Measurements from ENCODE around the gene TMEM140. TPM values are rescaled to one million over a fixed set of nuclear protein-coding genes. Genes with fewer than 3 reads are reported as not detected.

TMEM140 gene
- total and polyA plus RNA-seq, 9 of the 15 experiments (the other 6 are each of a cell fraction or from before 2014, with no cell fraction given): 0.03 to 0.82 (median 0.23) TPM

GRCh38 chr7:135213831-135214230, 66.0 kb downstream of the TMEM140 start (continued):
- TF ChIP-seq, protein P1, sequence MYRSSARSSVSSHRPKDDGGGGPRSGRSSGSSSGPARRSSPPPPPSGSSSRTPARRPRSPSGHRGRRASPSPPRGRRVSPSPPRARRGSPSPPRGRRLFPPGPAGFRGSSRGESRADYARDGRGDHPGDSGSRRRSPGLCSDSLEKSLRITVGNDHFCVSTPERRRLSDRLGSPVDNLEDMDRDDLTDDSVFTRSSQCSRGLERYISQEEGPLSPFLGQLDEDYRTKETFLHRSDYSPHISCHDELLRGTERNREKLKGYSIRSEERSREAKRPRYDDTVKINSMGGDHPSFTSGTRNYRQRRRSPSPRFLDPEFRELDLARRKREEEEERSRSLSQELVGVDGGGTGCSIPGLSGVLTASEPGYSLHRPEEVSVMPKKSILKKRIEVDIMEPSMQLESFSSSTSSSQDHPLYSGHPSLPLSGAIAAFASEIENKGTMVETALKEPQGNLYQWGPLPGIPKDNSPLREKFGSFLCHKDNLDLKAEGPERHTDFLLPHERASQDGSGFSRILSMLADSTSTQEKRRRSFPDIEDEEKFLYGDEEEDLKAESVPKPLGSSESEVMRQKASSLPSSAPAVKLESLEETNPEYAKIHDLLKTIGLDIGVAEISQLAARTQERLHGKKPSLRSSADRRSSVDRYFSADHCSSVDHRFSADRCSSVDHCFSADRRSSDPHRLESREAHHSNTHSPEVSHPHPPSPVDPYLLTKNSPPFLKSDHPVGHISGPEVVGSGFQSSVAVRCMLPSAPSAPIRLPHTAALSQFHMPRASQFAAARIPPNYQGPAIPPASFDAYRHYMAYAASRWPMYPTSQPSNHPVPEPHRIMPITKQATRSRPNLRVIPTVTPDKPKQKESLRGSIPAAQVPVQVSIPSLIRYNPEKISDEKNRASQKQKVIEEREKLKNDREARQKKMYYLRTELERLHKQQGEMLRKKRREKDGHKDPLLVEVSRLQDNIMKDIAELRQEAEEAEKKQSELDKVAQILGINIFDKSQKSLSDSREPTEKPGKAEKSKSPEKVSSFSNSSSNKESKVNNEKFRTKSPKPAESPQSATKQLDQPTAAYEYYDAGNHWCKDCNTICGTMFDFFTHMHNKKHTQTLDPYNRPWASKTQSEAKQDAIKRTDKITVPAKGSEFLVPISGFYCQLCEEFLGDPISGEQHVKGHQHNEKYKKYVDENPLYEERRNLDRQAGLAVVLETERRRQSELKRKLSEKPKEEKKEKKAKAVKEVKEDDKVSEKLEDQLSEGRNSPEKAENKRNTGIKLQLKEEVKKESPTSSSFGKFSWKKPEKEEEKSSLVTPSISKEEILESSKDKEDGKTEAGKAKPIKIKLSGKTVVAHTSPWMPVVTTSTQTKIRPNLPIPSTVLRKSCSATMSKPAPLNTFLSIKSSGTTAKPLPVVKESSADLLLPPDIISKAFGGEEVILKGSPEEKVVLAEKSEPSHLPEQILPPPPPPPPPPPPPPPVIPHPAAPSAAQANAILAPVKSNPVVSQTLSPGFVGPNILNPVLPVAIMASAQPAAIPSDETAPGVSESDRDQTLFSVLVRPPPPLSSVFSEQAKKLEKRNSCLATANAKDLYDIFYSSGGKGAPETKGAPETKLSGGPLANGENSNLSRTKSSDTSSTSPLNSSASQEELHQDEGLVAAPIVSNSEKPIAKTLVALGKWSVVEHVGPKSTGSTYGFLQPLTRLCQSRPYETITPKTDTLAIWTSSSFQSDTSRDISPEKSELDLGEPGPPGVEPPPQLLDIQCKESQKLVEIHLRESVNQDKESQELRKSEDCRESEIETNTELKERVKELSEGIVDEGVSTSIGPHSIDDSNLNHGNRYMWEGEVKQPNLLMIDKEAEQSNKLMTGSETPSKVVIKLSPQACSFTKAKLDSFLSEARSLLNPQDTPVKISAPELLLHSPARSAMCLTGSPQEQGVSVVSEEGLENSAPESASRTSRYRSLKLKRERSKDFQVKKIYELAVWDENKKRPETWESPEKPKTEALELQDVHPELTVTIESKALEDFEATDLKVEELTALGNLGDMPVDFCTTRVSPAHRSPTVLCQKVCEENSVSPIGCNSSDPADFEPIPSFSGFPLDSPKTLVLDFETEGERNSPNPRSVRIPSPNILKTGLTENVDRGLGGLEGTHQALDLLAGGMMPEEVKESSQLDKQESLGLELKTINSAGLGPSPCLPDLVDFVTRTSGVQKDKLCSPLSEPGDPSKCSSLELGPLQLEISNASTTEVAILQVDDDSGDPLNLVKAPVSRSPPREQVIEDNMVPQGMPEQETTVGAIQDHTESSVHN (IDR thresholded peaks at IDR 0.05; ENCODE audit: borderline replicate concordance in 1 of 2, low read depth in 1 of 2): no peak

DNA sequence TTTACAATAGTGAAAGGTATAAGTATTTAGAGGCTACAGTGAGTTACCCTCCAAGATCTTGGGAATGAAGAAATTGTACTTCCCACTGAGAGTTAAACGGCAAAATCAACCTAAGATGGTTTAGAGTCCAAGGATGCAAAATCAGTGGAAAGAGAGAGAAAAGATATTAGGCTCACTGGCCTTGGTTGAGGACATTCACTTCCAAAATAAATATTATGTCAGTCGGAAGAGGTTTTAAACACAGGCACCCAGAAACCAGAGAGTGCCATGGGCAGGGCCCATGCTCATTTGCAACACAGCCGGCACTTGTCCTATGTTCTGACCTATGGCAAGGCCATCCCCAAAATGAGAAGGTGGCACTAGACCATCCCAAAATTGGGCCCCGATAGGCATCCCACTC, 67.3 kb downstream of the TMEM140 start:
- no peak overlapping the region for H2AFZ ChIP-seq (ENCODE audit: low read depth, low read length)
- H3K79me2 ChIP-seq (ENCODE audit: control insufficient read depth, insufficient read depth, low read length): no peaks in the 10 kb centered on the region
- no TSS peak for BruUV-seq (replicated peaks)
- no peak overlapping the region for H3K4me2 ChIP-seq (ENCODE audit: insufficient read depth, low read length)
- DNase-seq (ENCODE audit: extremely low read depth in 1 of 4, low spot score in 3 of 4): no peak
- intact Hi-C loops (cut with micrococcal nuclease) (no loop called here), in situ Hi-C loops (cut with MboI) (no loop called here)
- no peak for FAIRE-seq
- peaks cover 9 to 10% of the 10 kb centered on the region in 2 experiments; a peak in 4 of 5 replicates for H3K4me1 ChIP-seq (replicated peaks in 1 of 2; ENCODE audit: control insufficient read depth in 2 of 2, insufficient read depth in 2 of 2, low read length in 2 of 2)
- CTCF ChIA-PET (ENCODE audit: low intra/inter-chr PET ratio): no interaction called here
- H4K20me1 ChIP-seq (replicated peaks; ENCODE audit: control insufficient read depth, insufficient read depth, low read length): no peaks in the 10 kb centered on the region
- ATAC-seq: no peak
- no peak overlapping the region for H3K27ac ChIP-seq (ENCODE audit: extremely low read depth, low read depth, low read length)
- H3K9me3 ChIP-seq (replicated peaks; ENCODE audit: control insufficient read depth, insufficient read depth, low read depth, low read length): no peaks in the 10 kb centered on the region
- 26% methylated on average over 4 of the region's 4 CpGs for WGBS (ENCODE audit: insufficient coverage, low coverage, missing lambda C conversion rate)
- H3K36me3 ChIP-seq (ENCODE audit: control insufficient read depth, insufficient read depth, low read length): no peaks in the 10 kb centered on the region
- H3K9me1 ChIP-seq (ENCODE audit: control insufficient read depth, insufficient read depth, low read length): no peaks in the 10 kb centered on the region
- H3K27me3 ChIP-seq (ENCODE audit: control insufficient read depth in 2 of 2, insufficient read depth in 2 of 2, low read length in 2 of 2): peaks cover 8 to 9% of the 10 kb centered on the region in 2 experiments; a peak in 3 of 5 replicates
- H3K4me3 ChIP-seq: no peak overlapping the region
- H3K9ac ChIP-seq (ENCODE audit: insufficient read depth in 1 of 2, low read depth in 2 of 2, low read length in 2 of 2): no peak overlapping the region
- POLR2A ChIA-PET: no interaction called here
- TF ChIP-seq ZNF23 (CRISPR knock-in tag; IDR thresholded peaks at IDR 0.05) (no peak), ZNF79 (CRISPR knock-in tag; IDR thresholded peaks at IDR 0.05; ENCODE audit: low read depth) (no peak), U2AF1 (optimal IDR thresholded peaks at IDR 0.05; ENCODE audit: low read depth, low read length) (no peak), SNIP1 (IDR thresholded peaks at IDR 0.05; ENCODE audit: low read depth) (no peak), ZNF398 (CRISPR knock-in tag; IDR thresholded peaks at IDR 0.05) (no peak), TBL1XR1 (IDR thresholded peaks at IDR 0.05; ENCODE audit: low read length in 2 of 2) (no peak), NEUROD1 (IDR thresholded peaks at IDR 0.05; ENCODE audit: borderline replicate concordance, low read depth, low read length, partially characterized antibody) (no peak)
- TF ChIP-seq, protein P2, sequence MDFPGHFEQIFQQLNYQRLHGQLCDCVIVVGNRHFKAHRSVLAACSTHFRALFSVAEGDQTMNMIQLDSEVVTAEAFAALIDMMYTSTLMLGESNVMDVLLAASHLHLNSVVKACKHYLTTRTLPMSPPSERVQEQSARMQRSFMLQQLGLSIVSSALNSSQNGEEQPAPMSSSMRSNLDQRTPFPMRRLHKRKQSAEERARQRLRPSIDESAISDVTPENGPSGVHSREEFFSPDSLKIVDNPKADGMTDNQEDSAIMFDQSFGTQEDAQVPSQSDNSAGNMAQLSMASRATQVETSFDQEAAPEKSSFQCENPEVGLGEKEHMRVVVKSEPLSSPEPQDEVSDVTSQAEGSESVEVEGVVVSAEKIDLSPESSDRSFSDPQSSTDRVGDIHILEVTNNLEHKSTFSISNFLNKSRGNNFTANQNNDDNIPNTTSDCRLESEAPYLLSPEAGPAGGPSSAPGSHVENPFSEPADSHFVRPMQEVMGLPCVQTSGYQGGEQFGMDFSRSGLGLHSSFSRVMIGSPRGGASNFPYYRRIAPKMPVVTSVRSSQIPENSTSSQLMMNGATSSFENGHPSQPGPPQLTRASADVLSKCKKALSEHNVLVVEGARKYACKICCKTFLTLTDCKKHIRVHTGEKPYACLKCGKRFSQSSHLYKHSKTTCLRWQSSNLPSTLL (IDR thresholded peaks at IDR 0.05): no peak

All from K562 (cell line).